ENCODE data around the gene LIPK.

Gene LIPK

DNA sequence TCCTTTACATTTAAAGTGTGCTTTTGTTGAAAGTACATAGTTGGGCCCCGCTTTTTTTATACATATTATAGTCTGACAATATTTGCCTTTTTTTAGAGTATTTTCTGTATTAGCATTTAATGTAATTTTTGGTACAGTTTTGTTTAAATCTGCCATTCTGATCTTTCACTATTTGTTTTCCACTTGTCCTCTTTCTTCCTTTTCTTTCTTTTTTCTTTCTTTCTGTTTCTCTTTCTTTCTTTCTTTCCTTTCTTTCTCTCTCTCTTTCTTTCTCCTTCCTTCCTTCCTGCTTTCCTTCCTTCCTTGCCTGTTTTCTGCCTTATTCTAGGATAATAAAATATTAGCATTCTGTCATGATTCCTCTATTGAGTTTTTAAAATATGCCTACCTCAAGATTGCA is 9.5 kb downstream of the LIPK start:
- Histone ChIP-seq H3K4ac (ENCODE audit: low read length) (no peak overlapping the region), H3K36me3 (replicated peaks in 1 of 2; ENCODE audit: control insufficient read depth in 2 of 2, insufficient read depth in 2 of 2, low read length in 2 of 2) (no peaks in the 10 kb centered on the region), H3K4me3 (ENCODE audit: low read length in 2 of 2) (no peak overlapping the region), H3K14ac (ENCODE audit: low read length) (no peak overlapping the region), H4K91ac (ENCODE audit: low read depth, low read length, poor library complexity) (no peak overlapping the region), H3K27ac (replicated peaks; ENCODE audit: low read length) (no peak overlapping the region), H3K27me3 (ENCODE audit: control insufficient read depth in 3 of 3, insufficient read depth in 3 of 3, low read depth in 1 of 3, low read length in 3 of 3) (no peaks in the 10 kb centered on the region), H2BK15ac (ENCODE audit: low read length) (no peak overlapping the region), H4K8ac (ENCODE audit: low read depth, low read length) (no peak overlapping the region), H3K23ac (ENCODE audit: low read depth, low read length, poor library complexity) (no peak overlapping the region), H3K9me3 (replicated peaks in 1 of 2; ENCODE audit: control insufficient read depth in 2 of 2, insufficient read depth in 1 of 2, low read depth in 1 of 2, low read length in 2 of 2) (no peaks in the 10 kb centered on the region), H2BK5ac (ENCODE audit: low read length) (no peak overlapping the region), H2AFZ (ENCODE audit: low read length) (no peak overlapping the region), H2BK12ac (ENCODE audit: low read length) (no peak overlapping the region), H3K4me2 (ENCODE audit: insufficient read depth, low read length, poor library complexity, severe bottlenecking) (no peak overlapping the region), H3K9ac (ENCODE audit: low read depth, low read length, poor library complexity) (no peak overlapping the region), H3K79me1 (ENCODE audit: low read depth, low read length) (no peaks in the 10 kb centered on the region), H2AK5ac (ENCODE audit: low read depth, low read length) (no peak overlapping the region), H3K18ac (ENCODE audit: low read length) (no peak overlapping the region), H2BK120ac (ENCODE audit: low read depth, low read length) (no peak overlapping the region), H3K4me1 (ENCODE audit: control insufficient read depth in 2 of 2, insufficient read depth in 1 of 2, low read depth in 1 of 2, low read length in 2 of 2) (no peaks in the 10 kb centered on the region)
- no CpG with 5 or more reads among the region's 1 CpG for WGBS, 2 donors (ENCODE audit: extremely low coverage in 2 of 2, insufficient read length in 2 of 2, insufficient replicate concordance in 1 of 2)
- DNase-seq (ENCODE audit: low spot score): no peak

DNA sequence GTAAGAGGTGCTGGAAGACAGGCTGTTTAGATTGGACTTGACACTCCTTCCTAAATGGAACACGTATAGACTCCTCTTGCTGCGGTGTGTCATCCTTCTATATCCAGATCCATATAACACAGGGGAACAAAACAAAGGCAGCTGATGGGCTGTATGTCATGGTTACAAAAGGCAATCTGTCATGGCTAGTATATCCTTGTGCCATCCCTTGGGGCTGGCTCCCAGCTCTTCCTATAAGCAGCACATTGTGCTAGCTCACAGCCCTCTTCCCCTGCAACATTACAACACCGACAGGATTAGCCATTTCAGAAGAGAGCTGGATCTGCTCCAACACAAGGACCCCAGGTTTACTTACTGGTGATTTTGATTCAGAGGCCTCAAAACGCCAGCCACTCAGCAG is 15.3 kb downstream of the LIPK start:
- H3K4ac ChIP-seq (ENCODE audit: low read length): no peak overlapping the region
- H2BK5ac ChIP-seq (ENCODE audit: low read length): no peak overlapping the region
- no peaks in the 10 kb centered on the region for H3K36me3 ChIP-seq (replicated peaks in 1 of 2; ENCODE audit: control insufficient read depth in 2 of 2, insufficient read depth in 2 of 2, low read length in 2 of 2)
- DNase-seq (ENCODE audit: low spot score): no peak
- no peak overlapping the region for H2AFZ ChIP-seq (ENCODE audit: low read length)
- no peak overlapping the region for H3K9ac ChIP-seq (ENCODE audit: low read depth, low read length, poor library complexity)
- no peak overlapping the region for H2BK12ac ChIP-seq (ENCODE audit: low read length)
- H3K4me1 ChIP-seq (ENCODE audit: control insufficient read depth in 2 of 2, insufficient read depth in 1 of 2, low read depth in 1 of 2, low read length in 2 of 2): no peaks in the 10 kb centered on the region
- no peaks in the 10 kb centered on the region for H3K79me1 ChIP-seq (ENCODE audit: low read depth, low read length)
- no peak overlapping the region for H3K27ac ChIP-seq (replicated peaks; ENCODE audit: low read length)
- H3K4me2 ChIP-seq (ENCODE audit: insufficient read depth, low read length, poor library complexity, severe bottlenecking): no peak overlapping the region
- no peaks in the 10 kb centered on the region for H3K27me3 ChIP-seq (ENCODE audit: control insufficient read depth in 3 of 3, insufficient read depth in 3 of 3, low read depth in 1 of 3, low read length in 3 of 3)
- no peak overlapping the region for H3K4me3 ChIP-seq (ENCODE audit: low read length in 2 of 2)
- no peak overlapping the region for H2BK15ac ChIP-seq (ENCODE audit: low read length)
- no peak overlapping the region for H3K18ac ChIP-seq (ENCODE audit: low read length)
- no peak overlapping the region for H4K8ac ChIP-seq (ENCODE audit: low read depth, low read length)
- WGBS, 2 donors (ENCODE audit: extremely low coverage in 2 of 2, insufficient read length in 2 of 2, insufficient replicate concordance in 1 of 2): no CpG with 5 or more reads among the region's 4 CpGs
- H2AK5ac ChIP-seq (ENCODE audit: low read depth, low read length): no peak overlapping the region
- H3K14ac ChIP-seq (ENCODE audit: low read length): no peak overlapping the region
- H3K9me3 ChIP-seq (replicated peaks in 1 of 2; ENCODE audit: control insufficient read depth in 2 of 2, insufficient read depth in 1 of 2, low read depth in 1 of 2, low read length in 2 of 2): no peaks in the 10 kb centered on the region
- H4K91ac ChIP-seq (ENCODE audit: low read depth, low read length, poor library complexity): no peak overlapping the region
- no peak overlapping the region for H3K23ac ChIP-seq (ENCODE audit: low read depth, low read length, poor library complexity)
- H2BK120ac ChIP-seq (ENCODE audit: low read depth, low read length): no peak overlapping the region

DNA sequence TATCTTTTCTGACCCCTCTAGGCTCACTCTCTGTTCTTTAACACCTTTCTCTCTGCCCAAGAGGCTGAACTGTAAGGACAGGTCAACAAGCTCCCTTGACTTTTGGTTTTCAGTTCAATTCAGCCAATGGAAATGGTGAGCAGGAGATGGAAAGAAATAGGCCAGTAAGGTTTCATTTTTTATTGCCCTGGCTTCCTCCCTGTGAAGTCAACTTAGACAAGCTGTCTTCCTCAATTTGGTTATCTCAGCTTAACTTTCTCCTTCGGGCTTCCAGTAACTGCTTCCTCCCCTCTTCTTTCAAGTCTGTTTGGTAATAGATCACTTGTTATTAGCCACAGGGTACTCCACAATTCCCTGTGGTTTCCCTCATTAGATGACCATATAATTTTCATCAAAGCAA is 19.7 kb downstream of the LIPK start:
- H3K4me2 ChIP-seq (ENCODE audit: insufficient read depth, low read length, poor library complexity, severe bottlenecking): no peak overlapping the region
- no CpG with 5 or more reads among the region's 1 CpG for WGBS, 2 donors (ENCODE audit: extremely low coverage in 2 of 2, insufficient read length in 2 of 2, insufficient replicate concordance in 1 of 2)
- H3K79me1 ChIP-seq (ENCODE audit: low read depth, low read length): no peaks in the 10 kb centered on the region
- no peak overlapping the region for H2BK12ac ChIP-seq (ENCODE audit: low read length)
- no peaks in the 10 kb centered on the region for H3K4me1 ChIP-seq (ENCODE audit: control insufficient read depth in 2 of 2, insufficient read depth in 1 of 2, low read depth in 1 of 2, low read length in 2 of 2)
- no peak overlapping the region for H3K14ac ChIP-seq (ENCODE audit: low read length)
- H2AFZ ChIP-seq (ENCODE audit: low read length): no peak overlapping the region
- no peak overlapping the region for H3K9ac ChIP-seq (ENCODE audit: low read depth, low read length, poor library complexity)
- no peaks in the 10 kb centered on the region for H3K9me3 ChIP-seq (replicated peaks in 1 of 2; ENCODE audit: control insufficient read depth in 2 of 2, insufficient read depth in 1 of 2, low read depth in 1 of 2, low read length in 2 of 2)
- H3K4ac ChIP-seq (ENCODE audit: low read length): no peak overlapping the region
- H4K8ac ChIP-seq (ENCODE audit: low read depth, low read length): no peak overlapping the region
- no peak overlapping the region for H3K27ac ChIP-seq (replicated peaks; ENCODE audit: low read length)
- H2AK5ac ChIP-seq (ENCODE audit: low read depth, low read length): no peak overlapping the region
- peaks cover 0 to 2% (median 0%) of the 10 kb centered on the region in 3 experiments for H3K27me3 ChIP-seq (ENCODE audit: control insufficient read depth in 3 of 3, insufficient read depth in 3 of 3, low read depth in 1 of 3, low read length in 3 of 3)
- H2BK120ac ChIP-seq (ENCODE audit: low read depth, low read length): no peak overlapping the region
- no peaks in the 10 kb centered on the region for H3K36me3 ChIP-seq (replicated peaks in 1 of 2; ENCODE audit: control insufficient read depth in 2 of 2, insufficient read depth in 2 of 2, low read length in 2 of 2)
- H2BK5ac ChIP-seq (ENCODE audit: low read length): no peak overlapping the region
- H2BK15ac ChIP-seq (ENCODE audit: low read length): no peak overlapping the region
- no peak overlapping the region for H3K18ac ChIP-seq (ENCODE audit: low read length)
- H3K4me3 ChIP-seq (ENCODE audit: low read length in 2 of 2): no peak overlapping the region
- no peak overlapping the region for H3K23ac ChIP-seq (ENCODE audit: low read depth, low read length, poor library complexity)
- DNase-seq (ENCODE audit: low spot score): no peak
- H4K91ac ChIP-seq (ENCODE audit: low read depth, low read length, poor library complexity): no peak overlapping the region

DNA sequence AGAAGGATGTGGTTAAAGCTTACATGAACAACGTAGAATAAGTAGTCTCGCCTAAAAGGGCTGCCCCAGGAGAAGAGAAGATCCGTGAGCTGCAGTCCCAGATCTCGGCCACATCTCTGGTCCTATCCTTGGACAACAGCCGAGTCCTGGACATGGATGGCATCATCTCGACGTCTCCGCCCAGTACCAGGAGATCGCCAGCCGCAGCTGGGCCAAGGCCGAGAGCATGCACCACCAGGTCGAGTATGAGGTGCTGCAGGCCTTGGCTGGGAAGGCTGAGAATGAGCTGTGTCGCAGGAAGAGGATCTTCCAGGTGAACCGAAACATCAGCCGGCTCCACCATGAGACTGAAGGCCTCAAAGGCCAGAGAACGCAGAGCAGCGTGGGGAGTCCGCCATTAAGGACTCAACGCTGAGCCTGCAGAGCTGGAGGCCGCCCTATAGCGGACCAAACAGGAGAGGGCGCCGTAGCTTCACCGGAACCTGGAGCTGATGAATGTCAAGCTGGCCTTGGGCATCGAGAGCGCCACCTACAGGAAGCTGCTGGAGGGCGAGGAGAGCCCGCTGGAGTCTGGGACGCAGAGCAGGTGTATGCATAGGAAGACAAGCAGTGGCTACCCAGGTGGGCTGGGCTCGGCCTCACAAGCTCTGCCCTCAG is 22.2 kb downstream of the LIPK start:
- no peaks in the 10 kb centered on the region for H3K36me3 ChIP-seq (replicated peaks in 1 of 2; ENCODE audit: control insufficient read depth in 2 of 2, insufficient read depth in 2 of 2, low read length in 2 of 2)
- peak overlapping the region; percentile 24 for H2AK5ac ChIP-seq (ENCODE audit: low read depth, low read length)

More for the DNA sequence above, 22.2 kb downstream of the LIPK start:
- H2BK5ac ChIP-seq (ENCODE audit: low read length): no peak overlapping the region
- no peaks in the 10 kb centered on the region for H3K9me3 ChIP-seq (replicated peaks in 1 of 2; ENCODE audit: control insufficient read depth in 2 of 2, insufficient read depth in 1 of 2, low read depth in 1 of 2, low read length in 2 of 2)
- H3K27ac ChIP-seq (replicated peaks; ENCODE audit: low read length): no peak overlapping the region
- peak; percentile 20 for DNase-seq (ENCODE audit: low spot score)
- no peak overlapping the region for H4K91ac ChIP-seq (ENCODE audit: low read depth, low read length, poor library complexity)
- peak overlapping the region; percentile 0 for H3K23ac ChIP-seq (ENCODE audit: low read depth, low read length, poor library complexity)
- WGBS, 2 donors (ENCODE audit: extremely low coverage in 2 of 2, insufficient read length in 2 of 2, insufficient replicate concordance in 1 of 2): no CpG with 5 or more reads among the region's 30 CpGs
- H3K4me2 ChIP-seq (ENCODE audit: insufficient read depth, low read length, poor library complexity, severe bottlenecking): peak overlapping the region; percentile 26
- H4K8ac ChIP-seq (ENCODE audit: low read depth, low read length): no peak overlapping the region
- H3K9ac ChIP-seq (ENCODE audit: low read depth, low read length, poor library complexity): peak overlapping the region; percentile 16
- no peak overlapping the region for H2BK120ac ChIP-seq (ENCODE audit: low read depth, low read length)
- H2BK15ac ChIP-seq (ENCODE audit: low read length): no peak overlapping the region
- no peak overlapping the region for H3K4me3 ChIP-seq (ENCODE audit: low read length in 2 of 2)
- peak overlapping the region; percentile 85 for H3K18ac ChIP-seq (ENCODE audit: low read length)
- H3K4me1 ChIP-seq (ENCODE audit: control insufficient read depth in 2 of 2, insufficient read depth in 1 of 2, low read depth in 1 of 2, low read length in 2 of 2): no peaks in the 10 kb centered on the region
- peaks cover 0 to 2% (median 0%) of the 10 kb centered on the region in 3 experiments for H3K27me3 ChIP-seq (ENCODE audit: control insufficient read depth in 3 of 3, insufficient read depth in 3 of 3, low read depth in 1 of 3, low read length in 3 of 3)
- no peak overlapping the region for H2AFZ ChIP-seq (ENCODE audit: low read length)
- H3K4ac ChIP-seq (ENCODE audit: low read length): no peak overlapping the region
- no peaks in the 10 kb centered on the region for H3K79me1 ChIP-seq (ENCODE audit: low read depth, low read length)
- H3K14ac ChIP-seq (ENCODE audit: low read length): no peak overlapping the region
- no peak overlapping the region for H2BK12ac ChIP-seq (ENCODE audit: low read length)
